Forelimb muscle (tissue), 1 donor: ENCODE results near the gene KCNQ1OT1. TPM values are rescaled to one million over a fixed set of nuclear protein-coding genes. Genes with fewer than 3 reads are reported as not detected.

Source experiments
- DNase-seq: peaks from one replicate; pipeline ENCODE4 v3.0.0-alpha.2; 2013; ENCODE audit warnings: low read depth
- polyA plus RNA-seq: library from polyadenylated mRNA; unstranded; fragments of 120-200 nt; gene quantifications from one replicate; pipeline ENCODE4 v1.2.1, GENCODE V29; 2013; ENCODE audit not compliant: insufficient read length

Gene KCNQ1OT1
- polyA plus RNA-seq, 1 donor, result 1.3 TPM

GRCh38 chr11:2594267-2594666, 105.5 kb downstream of the KCNQ1OT1 start:
- no peak for DNase-seq

- no peak for DNase-seq
These were observed 106.3 kb downstream of the KCNQ1OT1 start for GRCh38 chr11:2593393-2593950.

- DNase-seq, result no peak
These were observed 107.0 kb downstream of the KCNQ1OT1 start for GRCh38 chr11:2592559-2593392.

- no peak for DNase-seq
These were observed 108.0 kb downstream of the KCNQ1OT1 start for GRCh38 chr11:2591805-2592204.

GRCh38 chr11:2590965-2591754, 108.6 kb downstream of the KCNQ1OT1 start:
- no peak for DNase-seq

GRCh38 chr11:2590131-2590964, 109.4 kb downstream of the KCNQ1OT1 start:
- no peak for DNase-seq

GRCh38 chr11:2589538-2589934, 110.3 kb downstream of the KCNQ1OT1 start:
- DNase-seq, result no peak

- no peak for DNase-seq
These were observed 110.8 kb downstream of the KCNQ1OT1 start for GRCh38 chr11:2588809-2589537.

GRCh38 chr11:2587976-2588748, 111.6 kb downstream of the KCNQ1OT1 start:
- no peak for DNase-seq

- no peak for DNase-seq
These were observed 112.5 kb downstream of the KCNQ1OT1 start for GRCh38 chr11:2587132-2587930.

GRCh38 chr11:2586793-2587131, 113.0 kb downstream of the KCNQ1OT1 start:
- DNase-seq, result no peak

- DNase-seq, result no peak
These were observed 113.6 kb downstream of the KCNQ1OT1 start for GRCh38 chr11:2586087-2586792.

- no peak for DNase-seq
These were observed 114.2 kb downstream of the KCNQ1OT1 start for GRCh38 chr11:2585566-2586086.

- DNase-seq, result no peak
These were observed 114.8 kb downstream of the KCNQ1OT1 start for GRCh38 chr11:2584812-2585565.

- no peak for DNase-seq
These were observed 115.4 kb downstream of the KCNQ1OT1 start for GRCh38 chr11:2584434-2584811.

- no peak for DNase-seq
These were observed 116.2 kb downstream of the KCNQ1OT1 start for GRCh38 chr11:2583605-2583958.

- DNase-seq, result no peak
These were observed 116.7 kb downstream of the KCNQ1OT1 start for GRCh38 chr11:2582946-2583604.
